HEK293 (cell line): ENCODE data around the gene HTR1B.
A peak's percentile ranks its signal among the peaks of the same experiment; 100 is the strongest.

Experiments used
- CTCF ChIA-PET: fragments of 350-600 bp; formaldehyde crosslinking; extraction: SDS; loops from one replicate; lab custom pipeline; 2021; ENCODE audit warnings: antibody characterized with exemption; lab: Yijun Ruan, JAX
- POLR2A ChIA-PET: fragments of 300-600 bp; formaldehyde crosslinking; extraction: SDS; loops from one replicate; lab custom pipeline; 2020; ENCODE audit warnings: antibody characterized with exemption, inconsistent platforms; lab: Yijun Ruan, JAX
- H3K27ac ChIP-seq: fragments of 200-500 bp; sonication (Bioruptor generic); 2 replicates; pipeline ENCODE4 v1.5.1; 2014; ENCODE audit warnings: low read depth, low read length, control low read depth, inconsistent platforms; ENCODE audit errors: extremely low read depth
- H3K36me3 ChIP-seq, 2 experiments: fragments of 200-500 bp in 1 of 2; sonication (Bioruptor generic) in 1 of 2; 1 replicate in 1 of 2; 2 replicates in 1 of 2; pipeline ENCODE4 v1.5.1; 2014 to 2017; ENCODE audit warnings: inconsistent platforms in 2 of 2, low read length in 2 of 2; ENCODE audit not compliant: control insufficient read depth in 2 of 2, insufficient read depth in 1 of 2
- H3K4me1 ChIP-seq: fragments of 200-500 bp; sonication (Bioruptor generic); 2 replicates; pipeline ENCODE4 v1.5.1; 2014; ENCODE audit warnings: mild to moderate bottlenecking, low read length, inconsistent platforms; ENCODE audit not compliant: control insufficient read depth, insufficient read depth
- H3K4me3 ChIP-seq: 2 replicates; pipeline ENCODE4 v1.5.1; 2011; ENCODE audit warnings: low read depth, mild to moderate bottlenecking, control low read depth, low read length, moderate library complexity
- H3K9me3 ChIP-seq: fragments of 200-500 bp; sonication (Bioruptor generic); 2 replicates; pipeline ENCODE4 v1.5.1; 2014; ENCODE audit warnings: low read depth, low read length, inconsistent platforms; ENCODE audit not compliant: control insufficient read depth, insufficient read depth
- FEZF1 ChIP-seq: fragments of 450-650 bp; formaldehyde crosslinking; IDR thresholded peaks from 2 replicates; pipeline ENCODE4 v1.5.1; 2016; ENCODE audit warnings: missing biosample characterization, missing genetic modification characterization
- GLIS2 ChIP-seq: fragments of 450-650 bp; formaldehyde crosslinking; IDR thresholded peaks from 2 replicates; pipeline ENCODE4 v1.5.1; 2016; ENCODE audit warnings: missing biosample characterization, missing genetic modification characterization
- KLF17 ChIP-seq: fragments of 450-650 bp; formaldehyde crosslinking; IDR thresholded peaks from 2 replicates; pipeline ENCODE4 v1.5.1; 2016; ENCODE audit warnings: missing biosample characterization, missing genetic modification characterization
- MEIS1 ChIP-seq: sonication (generic); formaldehyde crosslinking; IDR thresholded peaks from 2 replicates; pipeline ENCODE4 v1.8.1; 2022; ENCODE audit warnings: missing genetic modification reagents, mild to moderate bottlenecking, borderline replicate concordance
- MYNN ChIP-seq: fragments of 450-650 bp; formaldehyde crosslinking; IDR thresholded peaks from 2 replicates; pipeline ENCODE4 v1.5.1; 2016; ENCODE audit warnings: missing biosample characterization, missing genetic modification characterization, borderline replicate concordance
- OVOL3 ChIP-seq: fragments of 450-650 bp; formaldehyde crosslinking; IDR thresholded peaks from 2 replicates; pipeline ENCODE4 v1.5.1; 2016; ENCODE audit warnings: missing biosample characterization, missing genetic modification characterization
- PRDM4 ChIP-seq: fragments of 450-650 bp; formaldehyde crosslinking; IDR thresholded peaks from 2 replicates; pipeline ENCODE4 v1.5.1; 2017; ENCODE audit warnings: missing biosample characterization, missing genetic modification characterization
- SETDB1 ChIP-seq: IDR thresholded peaks from one replicate; pipeline ENCODE4 v1.6.1; 2017; ENCODE audit warnings: mild to moderate bottlenecking, low read length, moderate library complexity, mixed read lengths; ENCODE audit not compliant: insufficient read length
- TRIM28 ChIP-seq: IDR thresholded peaks from 2 replicates; pipeline ENCODE4 v1.6.1; 2011; ENCODE audit warnings: low read length, control low read depth, borderline replicate concordance
- TSHZ1 ChIP-seq: fragments of 450-650 bp; formaldehyde crosslinking; IDR thresholded peaks from 2 replicates; pipeline ENCODE4 v1.5.1; 2016; ENCODE audit warnings: missing biosample characterization, missing genetic modification characterization, borderline replicate concordance
- YY1 ChIP-seq: fragments of 450-650 bp; formaldehyde crosslinking; IDR thresholded peaks from 2 replicates; pipeline ENCODE4 v1.5.1; 2018; ENCODE audit warnings: missing biosample characterization, missing genetic modification characterization
- ZBTB10 ChIP-seq: fragments of 450-650 bp; formaldehyde crosslinking; IDR thresholded peaks from 2 replicates; pipeline ENCODE4 v1.5.1; 2016; ENCODE audit warnings: missing biosample characterization, missing genetic modification characterization
- ZNF16 ChIP-seq: fragments of 450-650 bp; formaldehyde crosslinking; IDR thresholded peaks from 2 replicates; pipeline ENCODE4 v1.5.1; 2016; ENCODE audit warnings: low read depth, missing biosample characterization, missing genetic modification characterization
- ZNF223 ChIP-seq: fragments of 450-650 bp; formaldehyde crosslinking; IDR thresholded peaks from 2 replicates; pipeline ENCODE4 v1.5.1; 2016; ENCODE audit warnings: missing biosample characterization, missing genetic modification characterization
- ZNF394 ChIP-seq: fragments of 450-650 bp; formaldehyde crosslinking; IDR thresholded peaks from 2 replicates; pipeline ENCODE4 v1.5.1; 2016; ENCODE audit warnings: missing biosample characterization, missing genetic modification characterization, mild to moderate bottlenecking, moderate library complexity, borderline replicate concordance
- ZNF510 ChIP-seq: fragments of 450-650 bp; formaldehyde crosslinking; IDR thresholded peaks from 2 replicates; pipeline ENCODE4 v1.5.1; 2018; ENCODE audit warnings: mild to moderate bottlenecking, missing genetic modification characterization, missing biosample characterization; ENCODE audit not compliant: insufficient replicate concordance
- ZNF558 ChIP-seq: fragments of 450-650 bp; formaldehyde crosslinking; IDR thresholded peaks from 2 replicates; pipeline ENCODE4 v1.5.1; 2016; ENCODE audit warnings: missing biosample characterization, missing genetic modification characterization
- ZNF600 ChIP-seq: fragments of 450-650 bp; formaldehyde crosslinking; IDR thresholded peaks from 2 replicates; pipeline ENCODE4 v1.5.1; 2016; ENCODE audit warnings: missing biosample characterization, missing genetic modification characterization
- ZNF777 ChIP-seq: fragments of 450-650 bp; formaldehyde crosslinking; IDR thresholded peaks from 2 replicates; pipeline ENCODE4 v1.5.1; 2017; ENCODE audit warnings: missing biosample characterization, missing genetic modification characterization, borderline replicate concordance
- ZNF837 ChIP-seq: fragments of 450-650 bp; formaldehyde crosslinking; IDR thresholded peaks from 2 replicates; pipeline ENCODE4 v1.5.1; 2016; ENCODE audit warnings: missing biosample characterization, missing genetic modification characterization

The HTR1B gene

GRCh38 chr6:77512554-77512953 lies 49.3 kb upstream of the HTR1B start (continued):
- TF ChIP-seq GLIS2 (tag by site-specific recombination) = no peak

GRCh38 chr6:77511860-77512259 lies 48.6 kb upstream of the HTR1B start:
- Histone ChIP-seq H3K9me3 (no peaks in the 10 kb centered on the region; the same call in 1 of the 2 replicates), H3K27ac (no peak overlapping the region), H3K36me3 (no peaks in the 10 kb centered on the region), H3K4me3 (no peak overlapping the region), H3K4me1 (no peaks in the 10 kb centered on the region)
- CTCF ChIA-PET = no interaction called here
- TF ChIP-seq ZNF510 (tag by site-specific recombination) (no peak), SETDB1 (peak; percentile 39), TRIM28 (peak; percentile 73; the same call in 1 of the 2 replicates)
- POLR2A ChIA-PET = no interaction called here

GRCh38 chr6:77502981-77503380 lies 39.7 kb upstream of the HTR1B start:
- Histone ChIP-seq H3K4me3 (no peak overlapping the region), H3K27ac (no peak overlapping the region), H3K36me3 (no peaks in the 10 kb centered on the region), H3K4me1 (no peaks in the 10 kb centered on the region), H3K9me3 (no peaks in the 10 kb centered on the region)
- POLR2A ChIA-PET = no interaction called here
- CTCF ChIA-PET = no interaction called here
- TF ChIP-seq ZBTB10 (tag by site-specific recombination) (no peak), ZNF558 (tag by site-specific recombination) (no peak), ZNF223 (tag by site-specific recombination) (no peak), ZNF837 (tag by site-specific recombination) (no peak), KLF17 (tag by site-specific recombination) (no peak), ZNF600 (tag by site-specific recombination) (no peak), PRDM4 (no peak), MYNN (tag by site-specific recombination) (no peak), MEIS1 (CRISPR knock-in tag) (no peak), YY1 (no peak), FEZF1 (tag by site-specific recombination) (no peak), ZNF16 (tag by site-specific recombination) (no peak), ZNF777 (tag by site-specific recombination) (no peak), TSHZ1 (no peak), ZNF394 (tag by site-specific recombination) (no peak), OVOL3 (tag by site-specific recombination) (no peak)
